ENCODE measurements around the gene PMP22. TPM values are rescaled to one million over a fixed set of nuclear protein-coding genes. Genes with fewer than 3 reads are reported as not detected.

PMP22 gene
- total RNA-seq, 1 experiment from 2014 or later, result 103 TPM

DNA sequence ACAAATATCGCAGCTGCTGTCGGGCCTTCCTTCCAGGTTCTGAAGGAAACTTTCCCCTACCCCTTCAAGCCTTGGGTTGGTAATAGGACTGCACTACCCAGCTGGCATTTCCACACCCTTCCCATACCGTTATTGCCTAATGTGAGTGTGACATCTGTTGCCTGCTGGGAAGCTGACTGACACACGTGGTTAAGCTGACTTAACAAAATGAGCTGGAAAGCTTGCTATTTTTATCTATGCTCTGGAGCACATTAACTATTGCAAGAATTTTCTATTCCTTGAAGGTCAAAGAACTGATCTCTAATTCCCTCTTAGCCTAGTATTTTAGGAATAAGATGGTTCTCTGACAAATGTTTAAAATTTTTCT is 79.5 kb downstream of the PMP22 start:
- no peak overlapping the region for H3K27ac ChIP-seq
- no peak for DNase-seq (ENCODE audit: low read depth in 1 of 2, low spot score in 2 of 2)
- H3K9me3 ChIP-seq (replicated peaks), result no peaks in the 10 kb centered on the region

DNA sequence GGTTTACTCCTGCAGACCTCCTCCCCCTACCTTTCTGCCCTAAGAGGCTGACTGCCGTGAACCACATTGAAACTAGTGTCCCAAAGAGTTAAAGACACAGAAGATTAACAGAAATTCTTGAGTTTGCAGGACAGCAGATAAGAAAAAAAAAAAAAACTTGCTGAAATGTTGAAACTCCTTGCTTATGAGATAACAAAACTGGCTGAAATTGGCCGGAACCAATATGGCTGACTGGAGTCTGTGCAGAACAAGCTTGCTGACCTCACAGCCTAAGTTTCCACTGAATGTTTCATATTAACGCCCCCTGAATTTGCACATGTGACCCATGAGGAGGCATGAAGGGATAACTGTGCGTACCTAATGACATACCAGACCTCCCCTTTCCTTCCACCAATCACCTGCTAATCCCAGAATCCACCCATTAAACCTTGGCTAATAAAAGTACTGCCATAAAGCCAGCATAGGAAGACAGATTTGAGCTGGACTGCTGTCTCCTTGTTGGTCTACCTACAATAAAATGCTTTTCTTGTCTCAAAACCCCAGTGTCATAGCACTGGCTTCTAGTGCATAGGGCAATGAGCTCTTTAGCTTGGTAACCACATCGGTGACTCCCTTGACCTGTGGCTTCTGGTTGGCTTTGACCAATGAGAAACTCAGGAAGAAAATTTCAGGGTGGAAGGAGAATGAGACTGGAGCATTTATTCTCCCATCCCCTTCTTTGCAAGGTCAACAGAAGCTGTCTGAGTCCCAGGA is 80.1 kb downstream of the PMP22 start:
- Histone ChIP-seq H3K4me1 (replicated peaks) (no peaks in the 10 kb centered on the region), H3K36me3 (no peaks in the 10 kb centered on the region), H3K27me3 (replicated peaks) (no peaks in the 10 kb centered on the region), H3K27ac (no peak overlapping the region), H3K9me3 (replicated peaks) (no peaks in the 10 kb centered on the region), H3K4me3 (no peak overlapping the region)
- no peak for DNase-seq (ENCODE audit: low read depth in 1 of 2, low spot score in 2 of 2)

More for the DNA sequence above, 79.5 kb downstream of the PMP22 start:
- H3K4me3 ChIP-seq, result no peak overlapping the region
- H3K4me1 ChIP-seq (replicated peaks), result no peaks in the 10 kb centered on the region
- H3K36me3 ChIP-seq, result no peaks in the 10 kb centered on the region
- no peaks in the 10 kb centered on the region for H3K27me3 ChIP-seq (replicated peaks)

DNA sequence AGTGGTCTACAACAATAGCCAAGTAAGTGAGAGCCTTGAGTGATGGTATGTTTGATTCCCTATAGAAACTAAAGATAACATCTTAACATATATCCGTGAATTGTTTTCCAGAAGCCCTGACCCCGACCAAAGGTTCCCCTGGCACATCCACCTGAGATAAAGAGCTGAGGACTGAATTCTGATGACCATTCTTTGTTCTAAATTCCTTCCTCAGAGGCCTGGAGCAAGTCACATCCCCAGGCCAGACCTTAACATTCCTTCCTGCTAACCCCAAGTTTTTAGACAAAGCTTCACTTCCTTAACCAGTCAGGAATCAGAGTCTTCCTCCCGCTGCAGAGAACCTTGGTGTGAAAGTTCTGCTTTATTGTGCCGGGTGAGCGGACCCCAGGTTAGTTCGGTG is 83.3 kb downstream of the PMP22 start:
- no peak for DNase-seq (ENCODE audit: low read depth in 1 of 2, low spot score in 2 of 2)
- no peak overlapping the region for H3K27ac ChIP-seq
- H3K4me3 ChIP-seq, result no peak overlapping the region
- no peaks in the 10 kb centered on the region for H3K4me1 ChIP-seq (replicated peaks)
- H3K27me3 ChIP-seq (replicated peaks), result no peaks in the 10 kb centered on the region
- H3K36me3 ChIP-seq, result no peaks in the 10 kb centered on the region
- no peaks in the 10 kb centered on the region for H3K9me3 ChIP-seq (replicated peaks)

- Histone ChIP-seq H3K4me3 (no peak overlapping the region), H3K9me3 (replicated peaks) (no peaks in the 10 kb centered on the region), H3K27me3 (replicated peaks) (0 out of 2 replicates have a peak, but pooled peaks cover 3% of the 10 kb centered on the region), H3K4me1 (replicated peaks) (no peaks in the 10 kb centered on the region), H3K27ac (no peak overlapping the region), H3K36me3 (no peaks in the 10 kb centered on the region)
- DNase-seq (ENCODE audit: low read depth in 1 of 2, low spot score in 2 of 2), result no peak
Observed at GRCh38 chr17:15181333-15181732, 83.8 kb downstream of the PMP22 start.

- Histone ChIP-seq H3K27ac (no peak overlapping the region), H3K27me3 (replicated peaks) (0 out of 2 replicates have a peak, but pooled peaks cover 6% of the 10 kb centered on the region), H3K4me3 (no peak overlapping the region), H3K4me1 (replicated peaks) (no peaks in the 10 kb centered on the region), H3K9me3 (replicated peaks) (no peaks in the 10 kb centered on the region), H3K36me3 (no peaks in the 10 kb centered on the region)
- DNase-seq (ENCODE audit: low read depth in 1 of 2, low spot score in 2 of 2), result no peak
Observed at GRCh38 chr17:15180121-15180561, 85.0 kb downstream of the PMP22 start.

Other genes starting within 250 kb of the PMP22 start
- gene TEKT3, start 76.3 kb upstream of the PMP22 start, total RNA-seq (2014; rRNA removed; shearing (Covaris generic)), result 1.0 TPM in 1 of 2 replicates, not detected in the other
- gene CDRT4, start 202.3 kb upstream of the PMP22 start, total RNA-seq (2014; rRNA removed; shearing (Covaris generic)), result 0.24 TPM in 1 of 2 replicates, not detected in the other

All from SJSA1 (cell line).